Endothelial cell of umbilical vein (primary cell): ENCODE data around the gene SDCCAG8. TPM values are rescaled to one million over a fixed set of nuclear protein-coding genes. Genes with fewer than 3 reads are reported as not detected.

Source experiments
- BruUV-seq: library from RNA; stranded (reverse); fragments of 400-500 nt; replicated peaks from 2 replicates; lab custom pipeline; 2021; lab: Mats Ljungman, UMichigan
- CTCF ChIA-PET: fragments of 300-600, 350-600 bp; sonication (Branson Sonifier 250); formaldehyde crosslinking; loops from one replicate; lab custom pipeline; 2021; ENCODE audit warnings: antibody characterized with exemption, inconsistent platforms; lab: Charles Lee
- POLR2A ChIA-PET: fragments of 300-600, 350-600 bp; sonication (Branson Sonifier 250); formaldehyde crosslinking; loops from one replicate; lab custom pipeline; 2021; ENCODE audit warnings: antibody characterized with exemption, inconsistent platforms; lab: Charles Lee
- DNase-seq: peaks from one replicate; pipeline ENCODE4 v3.0.0-alpha.2; 2011; ENCODE audit warnings: low read depth, low spot score
- FAIRE-seq: peaks from 2 replicates; lab custom pipeline; 2011; peaks lifted over from hg19 to GRCh38; lab: Jason Lieb, UNC
- H2AFZ ChIP-seq: 2 replicates; pipeline ENCODE4 v1.6.0; 2012; ENCODE audit warnings: low read depth, low read length, control low read depth, inconsistent platforms
- H3K27ac ChIP-seq: 2 replicates; pipeline ENCODE4 v1.5.1; 2011; ENCODE audit warnings: low read depth, mild to moderate bottlenecking, control low read depth, low read length, moderate library complexity; ENCODE audit not compliant: insufficient read depth
- H3K27me3 ChIP-seq, 2 experiments: 2 replicates each; pipeline versions ENCODE4 v1.6.0 to v1.6.1; 2011; ENCODE audit warnings: low read length in 2 of 2, mixed read lengths in 1 of 2; ENCODE audit not compliant: control insufficient read depth in 2 of 2, insufficient read depth in 2 of 2
- H3K36me3 ChIP-seq, 2 experiments: 2 replicates in 1 of 2; 3 replicates in 1 of 2; pipeline ENCODE4 v1.5.1; 2011; ENCODE audit warnings: low read length in 2 of 2, mild to moderate bottlenecking in 1 of 2, moderate library complexity in 1 of 2; ENCODE audit not compliant: control insufficient read depth in 2 of 2, insufficient read depth in 2 of 2; ENCODE audit errors: extremely low read depth in 1 of 2
- H3K4me1 ChIP-seq: 3 replicates; pipeline ENCODE4 v1.5.1; 2011; ENCODE audit warnings: mild to moderate bottlenecking, low read length; ENCODE audit not compliant: control insufficient read depth, insufficient read depth; ENCODE audit errors: extremely low read depth
- H3K4me2 ChIP-seq: 2 replicates; pipeline ENCODE4 v1.6.1; 2011; ENCODE audit warnings: low read length, control low read depth, mixed read lengths; ENCODE audit not compliant: insufficient read depth
- H3K4me3 ChIP-seq, 3 experiments: fragments of 200-600 bp in 1 of 3; sonication (generic), shearing (Covaris generic) in 1 of 3; replicated peaks in 1 of 3; 2 replicates each; pipeline ENCODE4 v1.5.1; 2011 to 2016; ENCODE audit warnings: control low read depth in 3 of 3, low read length in 3 of 3, mild to moderate bottlenecking in 2 of 3, inconsistent platforms in 1 of 3, low read depth in 1 of 3, moderate library complexity in 1 of 3; ENCODE audit not compliant: insufficient read depth in 1 of 3
- H3K79me2 ChIP-seq: 2 replicates; pipeline ENCODE4 v1.6.0; 2012; ENCODE audit warnings: low read length, inconsistent platforms; ENCODE audit not compliant: control insufficient read depth, insufficient read depth
- H3K9ac ChIP-seq: replicated peaks from 2 replicates; pipeline ENCODE3; 2011; ENCODE audit warnings: low read length, control low read depth; ENCODE audit not compliant: insufficient read depth; ENCODE audit errors: extremely low read depth
- H3K9me1 ChIP-seq: replicated peaks from 3 replicates; pipeline ENCODE4 v1.6.0; 2011; ENCODE audit warnings: mild to moderate bottlenecking, low read length; ENCODE audit not compliant: control insufficient read depth, insufficient read depth; ENCODE audit errors: extremely low read depth
- H3K9me3 ChIP-seq: replicated peaks from 2 replicates; pipeline ENCODE4 v1.5.1; 2012; ENCODE audit warnings: low read length, inconsistent platforms; ENCODE audit not compliant: control insufficient read depth, insufficient read depth
- H4K20me1 ChIP-seq: replicated peaks from 2 replicates; pipeline ENCODE3; 2011; ENCODE audit warnings: mild to moderate bottlenecking, low read length; ENCODE audit not compliant: control insufficient read depth, insufficient read depth; ENCODE audit errors: extremely low read depth
- CTCF ChIP-seq, 2 donors: IDR thresholded peaks; 1 replicate in 1 of 2; 2 replicates in 1 of 2; pipeline ENCODE4 v1.5.1; 2011; ENCODE audit warnings: low read length in 2 of 2, mild to moderate bottlenecking in 2 of 2, moderate library complexity in 2 of 2, control low read depth in 1 of 2, inconsistent platforms in 1 of 2, low read depth in 1 of 2; ENCODE audit not compliant: insufficient read depth in 1 of 2; ENCODE audit errors: extremely low read depth in 1 of 2
- EZH2 ChIP-seq: IDR thresholded peaks from 2 replicates; pipeline ENCODE4 v1.6.1; 2012; ENCODE audit warnings: borderline replicate concordance, low read depth, mild to moderate bottlenecking, moderate library complexity, low read length, inconsistent platforms; ENCODE audit not compliant: severe bottlenecking
- FOS ChIP-seq: IDR thresholded peaks from 2 replicates; pipeline ENCODE4 v1.6.1; 2011; ENCODE audit warnings: mild to moderate bottlenecking, low read length, moderate library complexity, borderline replicate concordance; ENCODE audit not compliant: insufficient read depth
- GATA2 ChIP-seq: IDR thresholded peaks from 2 replicates; pipeline ENCODE4 v1.7.0; 2011; ENCODE audit warnings: low read depth, mild to moderate bottlenecking, moderate library complexity, mixed read lengths, low read length; ENCODE audit not compliant: insufficient read length, insufficient read depth
- JUN ChIP-seq: IDR thresholded peaks from 2 replicates; pipeline ENCODE4 v1.6.1; 2011; ENCODE audit warnings: borderline replicate concordance, low read depth; ENCODE audit not compliant: insufficient read length, insufficient read depth
- MAX ChIP-seq: IDR thresholded peaks from 2 replicates; pipeline ENCODE4 v1.6.1; 2011; ENCODE audit not compliant: insufficient read depth, insufficient read length
- MYC ChIP-seq: IDR thresholded peaks from one replicate; pipeline ENCODE4 v1.6.1; 2011; ENCODE audit warnings: mild to moderate bottlenecking, low read depth, low read length
- POLR2A ChIP-seq: IDR thresholded peaks from 2 replicates; pipeline ENCODE4 v1.6.1; 2012; ENCODE audit warnings: low read depth, mild to moderate bottlenecking, control low read depth, low read length
- POLR2AphosphoS5 ChIP-seq: IDR thresholded peaks from 2 replicates; pipeline ENCODE4 v1.6.1; 2012; ENCODE audit warnings: low read depth, mild to moderate bottlenecking, control low read depth, low read length, moderate library complexity; ENCODE audit not compliant: insufficient read depth
- dilution Hi-C: fragments of 300-500 bp; cut with MboI; formaldehyde crosslinking; loops from one replicate; pipeline ENCODE4 v1.15.0; 2019; ENCODE audit warnings: low sequenced_read_pairs; ENCODE audit not compliant: extremely low pct_ligation_motif_present
- intact Hi-C: fragments of 100-400 bp; cut with micrococcal nuclease; formaldehyde crosslinking; loops from one replicate; pipeline ENCODE4 v1.10.0; 2022
- polyA plus RNA-seq, 4 experiments: library from polyadenylated mRNA; depleted of rRNA in 3 of 4; stranded (reverse) in 3 of 4; unstranded in 1 of 4; fragments of >200 nt; gene quantifications; 2 replicates each; pipeline versions ENCODE4 v1.2.1 to v1.2.3, GENCODE V29; 2011 to 2012; ENCODE audit warnings: missing spikeins in 1 of 4
- total RNA-seq: library from RNA; stranded (reverse); gene quantifications from 2 replicates; pipeline ENCODE4 v1.2.3, GENCODE V29; 2021

Gene SDCCAG8
- total and polyA plus RNA-seq, 2 donors (not counting 3 experiments of a cell fraction or from before 2014, with no cell fraction given): 14.6 to 25.7 TPM

DNA sequence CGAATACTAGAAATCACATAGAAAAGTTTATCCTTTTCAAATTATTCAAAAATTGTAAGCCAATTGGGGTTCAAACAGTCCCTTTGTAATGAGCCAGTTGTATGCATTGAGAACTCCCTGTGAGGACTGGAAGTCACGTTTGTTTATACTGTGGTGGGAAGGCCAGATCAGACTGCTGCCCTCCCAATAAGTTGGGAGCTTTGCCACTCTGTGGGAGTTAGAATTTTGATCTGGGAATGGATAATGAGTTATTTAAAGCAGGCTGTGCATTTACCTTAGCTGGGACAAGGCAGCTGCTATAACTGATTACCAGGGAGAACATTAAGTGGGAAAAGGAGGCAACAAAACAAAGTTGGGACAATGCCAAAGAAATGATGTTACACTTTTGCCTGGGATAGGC is 178.8 kb downstream of the SDCCAG8 start:
- no peaks in the 10 kb centered on the region for H3K9me3 ChIP-seq
- TF ChIP-seq GATA2 (no peak), POLR2AphosphoS5 (no peak), POLR2A (no peak), MAX (no peak), EZH2 (no peak), CTCF (IDR thresholded peaks at IDR 0.05; ENCODE audit: extremely low read depth in 1 of 2, insufficient read depth in 1 of 2, low read depth in 1 of 2, low read length in 2 of 2) (no peak), FOS (no peak), MYC (no peak), JUN (no peak)
- H3K4me1 ChIP-seq: no peaks in the 10 kb centered on the region
- no peaks in the 10 kb centered on the region for H4K20me1 ChIP-seq
- ChIA-PET CTCF (interaction anchor here (1.4 kb wide), 1 partner anchor 25 kb away, joined by 4 read pairs; no protein-coding TSS in a partner anchor), POLR2A (interaction anchor here (0.6 kb wide), 1 partner anchor 1638 kb away, joined by 4 read pairs; no protein-coding TSS in a partner anchor)
- H3K4me3 ChIP-seq: no peak overlapping the region
- no peak overlapping the region for H3K4me2 ChIP-seq
- H3K27me3 ChIP-seq: no peaks in the 10 kb centered on the region
- H2AFZ ChIP-seq: no peak overlapping the region
- no TSS peak for BruUV-seq
- no peak overlapping the region for H3K27ac ChIP-seq
- H3K79me2 ChIP-seq: no peaks in the 10 kb centered on the region
- no peak for FAIRE-seq
- no peaks in the 10 kb centered on the region for H3K36me3 ChIP-seq
- no peak overlapping the region for H3K9ac ChIP-seq
- H3K9me1 ChIP-seq: no peaks in the 10 kb centered on the region
- DNase-seq: no peak
- dilution Hi-C loops (no loop called here), intact Hi-C loops (no loop called here)
